Transverse colon (tissue), 4 donors: ENCODE results near the gene UBE2M.

Source experiments
- POLR2AphosphoS5 ChIP-seq, 3 donors: sonication (generic); formaldehyde crosslinking; IDR thresholded peaks; one replicate each; pipeline ENCODE4 v1.6.1; 2016; ENCODE audit warnings: antibody characterized with exemption in 3 of 3
- TF ChIP-seq, protein P1 (sequence below), 5 experiments: fragments of 200-600 bp in 3 of 5; fragments of 450-650 bp in 2 of 5; sonication (generic) in 3 of 5; IDR thresholded peaks; 1 replicate in 2 of 5; 2 replicates in 3 of 5; pipeline ENCODE4 v1.5.1; 2016 to 2017; ENCODE audit warnings: antibody characterized with exemption in 5 of 5, inconsistent platforms in 3 of 5, mild to moderate bottlenecking in 2 of 5, moderate library complexity in 1 of 5

DNA sequence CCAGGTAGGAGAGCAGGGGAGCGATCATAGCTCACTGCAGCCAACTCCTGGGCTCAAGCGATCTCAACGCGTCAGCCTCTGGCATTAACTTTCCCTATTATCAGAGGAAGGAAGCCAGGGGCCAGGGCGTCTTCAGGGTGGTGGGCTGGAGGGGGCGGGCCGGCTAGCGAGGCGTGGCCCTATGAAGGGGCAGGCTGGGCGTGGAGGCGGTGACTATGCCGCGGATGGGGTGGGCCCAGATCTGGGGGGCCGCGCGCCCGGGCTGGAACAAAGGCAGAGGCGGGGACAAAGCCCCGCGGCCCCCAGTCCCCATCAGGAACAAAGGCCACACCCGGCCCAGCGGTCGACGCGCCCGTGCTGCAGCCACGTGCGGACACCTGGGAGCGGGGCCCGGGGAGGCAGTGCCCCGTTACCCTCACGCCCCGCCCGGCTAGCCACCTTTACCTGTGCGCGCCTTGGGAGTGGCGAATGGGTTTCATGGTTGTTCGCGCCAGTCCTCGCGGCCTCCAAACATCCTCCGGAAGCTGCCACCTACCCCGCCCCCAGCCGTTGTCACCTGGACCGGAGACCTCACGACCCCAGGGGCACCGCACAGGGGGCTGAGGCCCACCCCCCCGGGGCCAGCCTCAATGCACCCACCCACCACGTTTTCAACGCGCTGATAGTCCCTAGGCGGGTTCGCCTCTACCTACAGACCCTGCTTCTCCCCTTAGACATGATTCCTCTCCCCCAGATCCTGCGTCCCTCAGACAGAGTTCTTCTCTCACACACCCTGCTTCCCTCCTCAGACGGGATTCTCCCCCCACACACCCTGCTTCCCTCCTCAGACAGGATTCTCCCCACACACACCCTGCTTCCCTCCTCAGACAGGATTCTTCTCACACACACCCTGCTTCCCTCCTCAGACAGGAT lies 19.9 kb downstream of the UBE2M start:
- no peak for TF ChIP-seq POLR2AphosphoS5 (IDR thresholded peaks at IDR 0.05)
- TF ChIP-seq, protein P1, sequence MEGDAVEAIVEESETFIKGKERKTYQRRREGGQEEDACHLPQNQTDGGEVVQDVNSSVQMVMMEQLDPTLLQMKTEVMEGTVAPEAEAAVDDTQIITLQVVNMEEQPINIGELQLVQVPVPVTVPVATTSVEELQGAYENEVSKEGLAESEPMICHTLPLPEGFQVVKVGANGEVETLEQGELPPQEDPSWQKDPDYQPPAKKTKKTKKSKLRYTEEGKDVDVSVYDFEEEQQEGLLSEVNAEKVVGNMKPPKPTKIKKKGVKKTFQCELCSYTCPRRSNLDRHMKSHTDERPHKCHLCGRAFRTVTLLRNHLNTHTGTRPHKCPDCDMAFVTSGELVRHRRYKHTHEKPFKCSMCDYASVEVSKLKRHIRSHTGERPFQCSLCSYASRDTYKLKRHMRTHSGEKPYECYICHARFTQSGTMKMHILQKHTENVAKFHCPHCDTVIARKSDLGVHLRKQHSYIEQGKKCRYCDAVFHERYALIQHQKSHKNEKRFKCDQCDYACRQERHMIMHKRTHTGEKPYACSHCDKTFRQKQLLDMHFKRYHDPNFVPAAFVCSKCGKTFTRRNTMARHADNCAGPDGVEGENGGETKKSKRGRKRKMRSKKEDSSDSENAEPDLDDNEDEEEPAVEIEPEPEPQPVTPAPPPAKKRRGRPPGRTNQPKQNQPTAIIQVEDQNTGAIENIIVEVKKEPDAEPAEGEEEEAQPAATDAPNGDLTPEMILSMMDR (IDR thresholded peaks at IDR 0.05), result no peak
